GM23338 (cell line): Measurements from ENCODE around the gene LIAS. TPM values are rescaled to one million over a fixed set of nuclear protein-coding genes. Genes with fewer than 3 reads are reported as not detected.

ENCODE experiments used
- ATAC-seq: fragments of 200-7000 bp; cut with Tn5 transposase; 3 replicates; pipeline ENCODE4 v1.9.1; 2020
- DNase-seq: peaks from one replicate; pipeline ENCODE4 v3.0.0-alpha.2; 2015; ENCODE audit warnings: low spot score
- H2AFZ ChIP-seq: fragments of 200-600 bp; sonication (generic); 2 replicates; pipeline ENCODE4 v1.8.0; 2016; ENCODE audit warnings: antibody characterized with exemption, mild to moderate bottlenecking, moderate library complexity
- H3F3A ChIP-seq: fragments of 200-600 bp; sonication (generic); replicated peaks from 2 replicates; pipeline ENCODE4 v1.8.0; 2017; ENCODE audit warnings: antibody characterized with exemption, mixed run types, low read depth
- H3K27ac ChIP-seq: fragments of 200-600 bp; sonication (generic); 2 replicates; pipeline ENCODE4 v1.6.1; 2016; ENCODE audit warnings: low read depth
- H3K27me3 ChIP-seq: fragments of 200-600 bp; sonication (generic); 2 replicates; pipeline ENCODE4 v1.8.0; 2016; ENCODE audit warnings: mild to moderate bottlenecking, mixed run types, moderate library complexity; ENCODE audit not compliant: insufficient read depth
- H3K36me3 ChIP-seq: fragments of 200-600 bp; sonication (generic); 2 replicates; pipeline ENCODE4 v1.8.0; 2016; ENCODE audit warnings: mild to moderate bottlenecking; ENCODE audit not compliant: insufficient read depth
- H3K4me1 ChIP-seq: fragments of 200-600 bp; sonication (generic); 2 replicates; pipeline ENCODE4 v1.8.0; 2016; ENCODE audit warnings: mild to moderate bottlenecking, moderate library complexity; ENCODE audit not compliant: insufficient read depth
- H3K4me2 ChIP-seq: fragments of 200-600 bp; sonication (generic); 2 replicates; pipeline ENCODE4 v1.7.1; 2017; ENCODE audit warnings: mixed run types
- H3K4me3 ChIP-seq: fragments of 200-600 bp; sonication (generic); 2 replicates; pipeline ENCODE4 v1.6.1; 2016; ENCODE audit warnings: mixed run types
- H3K79me2 ChIP-seq: fragments of 200-600 bp; sonication (generic); replicated peaks from 2 replicates; pipeline ENCODE4 v1.8.0; 2017; ENCODE audit warnings: mild to moderate bottlenecking; ENCODE audit not compliant: insufficient read depth
- H3K9me2 ChIP-seq: fragments of 200-600 bp; sonication (generic); 2 replicates; pipeline ENCODE4 v1.8.0; 2017; ENCODE audit not compliant: insufficient read depth
- H4K20me1 ChIP-seq: fragments of 200-600 bp; sonication (generic); replicated peaks from 2 replicates; pipeline ENCODE4 v1.8.0; 2017; ENCODE audit warnings: mild to moderate bottlenecking; ENCODE audit not compliant: insufficient read depth
- H3K27ac Mint-ChIP-seq: 2 replicates; pipeline ENCODE4 v1.8.0; 2020; ENCODE audit warnings: inconsistent platforms, mild to moderate bottlenecking, moderate library complexity, mixed read lengths
- H3K27me3 Mint-ChIP-seq: 3 replicates; pipeline ENCODE4 v1.8.0; 2022; ENCODE audit warnings: low read depth, mild to moderate bottlenecking, moderate library complexity, mixed read lengths, inconsistent platforms; ENCODE audit not compliant: insufficient read depth, poor library complexity
- H3K36me3 Mint-ChIP-seq: 3 replicates; pipeline ENCODE4 v1.8.0; 2021; ENCODE audit warnings: low read depth, mild to moderate bottlenecking, inconsistent platforms, moderate library complexity, mixed read lengths
- H3K4me1 Mint-ChIP-seq: 3 replicates; pipeline ENCODE4 v1.8.0; 2020; ENCODE audit warnings: mild to moderate bottlenecking, inconsistent platforms, mixed read lengths
- H3K4me3 Mint-ChIP-seq: 3 replicates; pipeline ENCODE4 v1.8.0; 2021; ENCODE audit warnings: moderate library complexity, mild to moderate bottlenecking, inconsistent platforms, mixed read lengths
- H3K9me3 Mint-ChIP-seq: 3 replicates; pipeline ENCODE4 v1.8.0; 2020; ENCODE audit warnings: moderate library complexity, mild to moderate bottlenecking, inconsistent platforms, mixed read lengths
- CREB1 ChIP-seq: fragments of 250-450 bp; sonication (Bioruptor Pico); IDR thresholded peaks from 2 replicates; pipeline ENCODE4 v1.5.0; 2020; ENCODE audit warnings: low read depth, mild to moderate bottlenecking, moderate library complexity
- EZH2 ChIP-seq: fragments of 200-600 bp; sonication (generic); IDR thresholded peaks from one replicate; pipeline ENCODE4 v1.8.0; 2017; ENCODE audit warnings: antibody characterized with exemption, mild to moderate bottlenecking, low read depth; ENCODE audit not compliant: unreplicated experiment
- EZH2phosphoT487 ChIP-seq: fragments of 200-600 bp; sonication (generic); IDR thresholded peaks from one replicate; pipeline ENCODE4 v1.8.1; 2018; ENCODE audit warnings: antibody characterized with exemption; ENCODE audit not compliant: unreplicated experiment
- JUNB ChIP-seq: IDR thresholded peaks from one replicate; pipeline ENCODE4 v1.6.1; 2016; ENCODE audit warnings: antibody characterized with exemption; ENCODE audit not compliant: unreplicated experiment
- NANOG ChIP-seq: IDR thresholded peaks from 2 replicates; pipeline ENCODE4 v1.6.1; 2016; ENCODE audit warnings: antibody characterized with exemption, borderline replicate concordance
- POLR2AphosphoS5 ChIP-seq: IDR thresholded peaks from 2 replicates; pipeline ENCODE4 v1.6.1; 2016; ENCODE audit warnings: antibody characterized with exemption, low read depth
- ZNF331 ChIP-seq: fragments of 250-450 bp; sonication (Bioruptor Pico); IDR thresholded peaks from 2 replicates; pipeline ENCODE4 v1.5.0; 2020; ENCODE audit warnings: low read depth, mild to moderate bottlenecking, moderate library complexity
- polyA plus RNA-seq: library from polyadenylated mRNA; unstranded; fragments of >200 nt; fragmentation: Nextera tagmentation; extraction: Ambion mirVana; gene quantifications from 2 replicates; pipeline ENCODE4 v1.2.1, GENCODE V29; 2016
- total RNA-seq: library from RNA; depleted of rRNA; stranded (reverse); fragments of >200 nt; shearing (Covaris generic); gene quantifications from 2 replicates; pipeline ENCODE4 v1.2.3, GENCODE V29; 2014
- TF ChIP-seq, protein P1 (sequence below): fragments of 250-450 bp; sonication (Bioruptor Pico); IDR thresholded peaks from 2 replicates; pipeline ENCODE4 v1.5.0; 2020; ENCODE audit warnings: mild to moderate bottlenecking, moderate library complexity
- TF ChIP-seq, protein P2 (sequence below): IDR thresholded peaks from 2 replicates; pipeline ENCODE4 v1.6.1; 2016; ENCODE audit warnings: antibody characterized with exemption
- TF ChIP-seq, protein P3 (sequence below), 2 experiments: fragments of 200-600 bp in 1 of 2; sonication (generic) in 1 of 2; conservative IDR thresholded peaks; 2 replicates each; pipeline versions ENCODE4 v1.5.1 to v1.6.1; 2016 to 2017; ENCODE audit warnings: antibody characterized with exemption in 2 of 2, low read depth in 2 of 2, mild to moderate bottlenecking in 2 of 2, moderate library complexity in 1 of 2

LIAS gene
- total and polyA plus RNA-seq, 2 experiments from 2014 or later = 17.5 to 18.7 TPM

DNA sequence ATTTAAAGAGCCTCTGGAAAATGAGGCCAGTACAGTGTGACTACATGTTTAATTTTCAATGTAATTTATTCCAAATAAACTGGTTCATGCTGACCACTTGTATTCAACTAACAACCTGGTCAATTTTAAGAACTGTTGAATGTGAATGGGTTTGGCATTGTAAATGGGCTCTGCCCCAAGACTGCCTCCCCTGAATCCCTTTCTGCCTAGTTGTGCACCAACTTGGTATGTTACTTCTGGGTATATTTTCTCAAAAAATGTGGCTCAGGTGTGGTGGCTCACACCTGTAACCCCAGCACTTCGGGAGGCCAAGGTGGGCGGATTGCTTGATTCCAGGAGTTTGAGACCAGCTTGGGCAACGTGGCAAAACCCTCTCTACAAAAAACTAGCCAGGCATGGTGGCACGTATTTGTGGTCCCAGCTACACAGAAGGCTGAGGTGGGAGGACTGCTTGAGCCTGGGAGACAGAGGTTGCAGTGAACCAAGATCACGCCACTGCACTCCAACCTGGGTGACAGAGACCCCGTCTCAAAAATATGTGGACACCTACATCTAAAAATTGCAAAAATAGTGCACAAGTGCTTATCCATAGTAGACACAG is 7.3 kb upstream of the LIAS start:
- peak overlapping the region; percentile 82 for H3K27ac ChIP-seq
- H3K9me3 Mint-ChIP-seq = no peaks in the 10 kb centered on the region
- H3K9me2 ChIP-seq = no peaks in the 10 kb centered on the region
- DNase-seq (no peak), ATAC-seq (no peak)
- no peak overlapping the region for H3K4me3 Mint-ChIP-seq
- H4K20me1 ChIP-seq = peaks cover 32% of the 10 kb centered on the region
- H3K4me2 ChIP-seq = no peak overlapping the region
- H3K4me1 ChIP-seq = peaks cover 9% of the 10 kb centered on the region; the same call in 1 of the 2 replicates
- peaks cover 71% of the 10 kb centered on the region for H3F3A ChIP-seq
- peaks cover 62% of the 10 kb centered on the region for H3K36me3 Mint-ChIP-seq
- H3K4me1 Mint-ChIP-seq = peaks cover 27% of the 10 kb centered on the region; the same call in 2 of the 3 replicates
- peaks cover 53% of the 10 kb centered on the region for H3K36me3 ChIP-seq
- peak overlapping the region; percentile 39; the same call in 1 of the 2 replicates for H3K27ac Mint-ChIP-seq
- H3K79me2 ChIP-seq = peaks cover 18% of the 10 kb centered on the region
- no peaks in the 10 kb centered on the region for H3K27me3 ChIP-seq
- H3K27me3 Mint-ChIP-seq = peaks cover 7% of the 10 kb centered on the region
- no peak overlapping the region for H2AFZ ChIP-seq
- H3K4me3 ChIP-seq = no peak overlapping the region
- TF ChIP-seq CREB1 (CRISPR knock-in tag) (no peak), POLR2AphosphoS5 (no peak; the same call in 1 of the 2 replicates), EZH2 (no peak), NANOG (no peak), ZNF331 (no peak), EZH2phosphoT487 (no peak), JUNB (no peak)
- TF ChIP-seq, protein P1, sequence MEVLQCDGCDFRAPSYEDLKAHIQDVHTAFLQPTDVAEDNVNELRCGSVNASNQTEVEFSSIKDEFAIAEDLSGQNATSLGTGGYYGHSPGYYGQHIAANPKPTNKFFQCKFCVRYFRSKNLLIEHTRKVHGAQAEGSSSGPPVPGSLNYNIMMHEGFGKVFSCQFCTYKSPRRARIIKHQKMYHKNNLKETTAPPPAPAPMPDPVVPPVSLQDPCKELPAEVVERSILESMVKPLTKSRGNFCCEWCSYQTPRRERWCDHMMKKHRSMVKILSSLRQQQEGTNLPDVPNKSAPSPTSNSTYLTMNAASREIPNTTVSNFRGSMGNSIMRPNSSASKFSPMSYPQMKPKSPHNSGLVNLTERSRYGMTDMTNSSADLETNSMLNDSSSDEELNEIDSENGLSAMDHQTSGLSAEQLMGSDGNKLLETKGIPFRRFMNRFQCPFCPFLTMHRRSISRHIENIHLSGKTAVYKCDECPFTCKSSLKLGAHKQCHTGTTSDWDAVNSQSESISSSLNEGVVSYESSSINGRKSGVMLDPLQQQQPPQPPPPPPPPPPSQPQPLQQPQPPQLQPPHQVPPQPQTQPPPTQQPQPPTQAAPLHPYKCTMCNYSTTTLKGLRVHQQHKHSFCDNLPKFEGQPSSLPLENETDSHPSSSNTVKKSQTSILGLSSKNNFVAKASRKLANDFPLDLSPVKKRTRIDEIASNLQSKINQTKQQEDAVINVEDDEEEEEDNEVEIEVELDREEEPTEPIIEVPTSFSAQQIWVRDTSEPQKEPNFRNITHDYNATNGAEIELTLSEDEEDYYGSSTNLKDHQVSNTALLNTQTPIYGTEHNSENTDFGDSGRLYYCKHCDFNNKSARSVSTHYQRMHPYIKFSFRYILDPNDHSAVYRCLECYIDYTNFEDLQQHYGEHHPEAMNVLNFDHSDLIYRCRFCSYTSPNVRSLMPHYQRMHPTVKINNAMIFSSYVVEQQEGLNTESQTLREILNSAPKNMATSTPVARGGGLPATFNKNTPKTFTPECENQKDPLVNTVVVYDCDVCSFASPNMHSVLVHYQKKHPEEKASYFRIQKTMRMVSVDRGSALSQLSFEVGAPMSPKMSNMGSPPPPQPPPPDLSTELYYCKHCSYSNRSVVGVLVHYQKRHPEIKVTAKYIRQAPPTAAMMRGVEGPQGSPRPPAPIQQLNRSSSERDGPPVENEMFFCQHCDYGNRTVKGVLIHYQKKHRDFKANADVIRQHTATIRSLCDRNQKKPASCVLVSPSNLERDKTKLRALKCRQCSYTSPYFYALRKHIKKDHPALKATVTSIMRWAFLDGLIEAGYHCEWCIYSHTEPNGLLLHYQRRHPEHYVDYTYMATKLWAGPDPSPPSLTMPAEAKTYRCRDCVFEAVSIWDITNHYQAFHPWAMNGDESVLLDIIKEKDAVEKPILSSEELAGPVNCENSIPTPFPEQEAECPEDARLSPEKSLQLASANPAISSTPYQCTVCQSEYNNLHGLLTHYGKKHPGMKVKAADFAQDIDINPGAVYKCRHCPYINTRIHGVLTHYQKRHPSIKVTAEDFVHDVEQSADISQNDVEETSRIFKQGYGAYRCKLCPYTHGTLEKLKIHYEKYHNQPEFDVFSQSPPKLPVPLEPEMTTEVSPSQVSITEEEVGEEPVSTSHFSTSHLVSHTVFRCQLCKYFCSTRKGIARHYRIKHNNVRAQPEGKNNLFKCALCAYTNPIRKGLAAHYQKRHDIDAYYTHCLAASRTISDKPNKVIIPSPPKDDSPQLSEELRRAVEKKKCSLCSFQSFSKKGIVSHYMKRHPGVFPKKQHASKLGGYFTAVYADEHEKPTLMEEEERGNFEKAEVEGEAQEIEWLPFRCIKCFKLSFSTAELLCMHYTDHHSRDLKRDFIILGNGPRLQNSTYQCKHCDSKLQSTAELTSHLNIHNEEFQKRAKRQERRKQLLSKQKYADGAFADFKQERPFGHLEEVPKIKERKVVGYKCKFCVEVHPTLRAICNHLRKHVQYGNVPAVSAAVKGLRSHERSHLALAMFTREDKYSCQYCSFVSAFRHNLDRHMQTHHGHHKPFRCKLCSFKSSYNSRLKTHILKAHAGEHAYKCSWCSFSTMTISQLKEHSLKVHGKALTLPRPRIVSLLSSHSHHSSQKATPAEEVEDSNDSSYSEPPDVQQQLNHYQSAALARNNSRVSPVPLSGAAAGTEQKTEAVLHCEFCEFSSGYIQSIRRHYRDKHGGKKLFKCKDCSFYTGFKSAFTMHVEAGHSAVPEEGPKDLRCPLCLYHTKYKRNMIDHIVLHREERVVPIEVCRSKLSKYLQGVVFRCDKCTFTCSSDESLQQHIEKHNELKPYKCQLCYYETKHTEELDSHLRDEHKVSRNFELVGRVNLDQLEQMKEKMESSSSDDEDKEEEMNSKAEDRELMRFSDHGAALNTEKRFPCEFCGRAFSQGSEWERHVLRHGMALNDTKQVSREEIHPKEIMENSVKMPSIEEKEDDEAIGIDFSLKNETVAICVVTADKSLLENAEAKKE (CRISPR knock-in tag) = no peak
- TF ChIP-seq, protein P2, sequence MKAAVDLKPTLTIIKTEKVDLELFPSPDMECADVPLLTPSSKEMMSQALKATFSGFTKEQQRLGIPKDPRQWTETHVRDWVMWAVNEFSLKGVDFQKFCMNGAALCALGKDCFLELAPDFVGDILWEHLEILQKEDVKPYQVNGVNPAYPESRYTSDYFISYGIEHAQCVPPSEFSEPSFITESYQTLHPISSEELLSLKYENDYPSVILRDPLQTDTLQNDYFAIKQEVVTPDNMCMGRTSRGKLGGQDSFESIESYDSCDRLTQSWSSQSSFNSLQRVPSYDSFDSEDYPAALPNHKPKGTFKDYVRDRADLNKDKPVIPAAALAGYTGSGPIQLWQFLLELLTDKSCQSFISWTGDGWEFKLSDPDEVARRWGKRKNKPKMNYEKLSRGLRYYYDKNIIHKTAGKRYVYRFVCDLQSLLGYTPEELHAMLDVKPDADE = no peak
- TF ChIP-seq, protein P3, sequence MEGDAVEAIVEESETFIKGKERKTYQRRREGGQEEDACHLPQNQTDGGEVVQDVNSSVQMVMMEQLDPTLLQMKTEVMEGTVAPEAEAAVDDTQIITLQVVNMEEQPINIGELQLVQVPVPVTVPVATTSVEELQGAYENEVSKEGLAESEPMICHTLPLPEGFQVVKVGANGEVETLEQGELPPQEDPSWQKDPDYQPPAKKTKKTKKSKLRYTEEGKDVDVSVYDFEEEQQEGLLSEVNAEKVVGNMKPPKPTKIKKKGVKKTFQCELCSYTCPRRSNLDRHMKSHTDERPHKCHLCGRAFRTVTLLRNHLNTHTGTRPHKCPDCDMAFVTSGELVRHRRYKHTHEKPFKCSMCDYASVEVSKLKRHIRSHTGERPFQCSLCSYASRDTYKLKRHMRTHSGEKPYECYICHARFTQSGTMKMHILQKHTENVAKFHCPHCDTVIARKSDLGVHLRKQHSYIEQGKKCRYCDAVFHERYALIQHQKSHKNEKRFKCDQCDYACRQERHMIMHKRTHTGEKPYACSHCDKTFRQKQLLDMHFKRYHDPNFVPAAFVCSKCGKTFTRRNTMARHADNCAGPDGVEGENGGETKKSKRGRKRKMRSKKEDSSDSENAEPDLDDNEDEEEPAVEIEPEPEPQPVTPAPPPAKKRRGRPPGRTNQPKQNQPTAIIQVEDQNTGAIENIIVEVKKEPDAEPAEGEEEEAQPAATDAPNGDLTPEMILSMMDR (conservative IDR thresholded peaks at IDR 0.05; ENCODE audit: low read depth in 2 of 2) = no peak
